ENCODE data around the gene NUDT14.

The NUDT14 gene

GRCh38 chr14:105198588-105198987 is 17.5 kb upstream of the NUDT14 start:
- no peak for TF ChIP-seq GATA3 (IDR thresholded peaks at IDR 0.05; ENCODE audit: low read depth, low read length)
- no peak for TF ChIP-seq GATA2 (IDR thresholded peaks at IDR 0.05; ENCODE audit: low read depth, low read length)

- TF ChIP-seq GATA3 (IDR thresholded peaks at IDR 0.05; ENCODE audit: low read depth, low read length) (no peak), GATA2 (IDR thresholded peaks at IDR 0.05; ENCODE audit: low read depth, low read length) (no peak)
These were observed 16.1 kb upstream of the NUDT14 start for GRCh38 chr14:105197211-105197641.

- TF ChIP-seq GATA3 (IDR thresholded peaks at IDR 0.05; ENCODE audit: low read depth, low read length) (no peak), GATA2 (IDR thresholded peaks at IDR 0.05; ENCODE audit: low read depth, low read length) (no peak)
These were observed 15.3 kb upstream of the NUDT14 start for GRCh38 chr14:105196265-105196960.

GRCh38 chr14:105195522-105196264 is 14.6 kb upstream of the NUDT14 start:
- TF ChIP-seq GATA2 (IDR thresholded peaks at IDR 0.05; ENCODE audit: low read depth, low read length): no peak

GRCh38 chr14:105195051-105195450 is 13.9 kb upstream of the NUDT14 start:
- no peak for TF ChIP-seq GATA3 (IDR thresholded peaks at IDR 0.05; ENCODE audit: low read depth, low read length)
- no peak for TF ChIP-seq GATA2 (IDR thresholded peaks at IDR 0.05; ENCODE audit: low read depth, low read length)

GRCh38 chr14:105193916-105194782 is 13.0 kb upstream of the NUDT14 start:
- TF ChIP-seq GATA3 (IDR thresholded peaks at IDR 0.05; ENCODE audit: low read depth, low read length): no peak
- no peak for TF ChIP-seq GATA2 (IDR thresholded peaks at IDR 0.05; ENCODE audit: low read depth, low read length)

- TF ChIP-seq GATA2 (IDR thresholded peaks at IDR 0.05; ENCODE audit: low read depth, low read length) (no peak), GATA3 (IDR thresholded peaks at IDR 0.05; ENCODE audit: low read depth, low read length) (no peak)
These were observed 12.0 kb upstream of the NUDT14 start for GRCh38 chr14:105192866-105193731.

GRCh38 chr14:105187935-105188524 is 6.9 kb upstream of the NUDT14 start:
- no peak for TF ChIP-seq GATA3 (IDR thresholded peaks at IDR 0.05; ENCODE audit: low read depth, low read length)
- TF ChIP-seq GATA2 (IDR thresholded peaks at IDR 0.05; ENCODE audit: low read depth, low read length): no peak

GRCh38 chr14:105187116-105187515 is 6.0 kb upstream of the NUDT14 start:
- TF ChIP-seq GATA2 (IDR thresholded peaks at IDR 0.05; ENCODE audit: low read depth, low read length) (no peak), GATA3 (IDR thresholded peaks at IDR 0.05; ENCODE audit: low read depth, low read length) (no peak)

GRCh38 chr14:105185973-105186372 is 4.9 kb upstream of the NUDT14 start:
- TF ChIP-seq GATA3 (IDR thresholded peaks at IDR 0.05; ENCODE audit: low read depth, low read length) (no peak), GATA2 (IDR thresholded peaks at IDR 0.05; ENCODE audit: low read depth, low read length) (no peak)

- TF ChIP-seq GATA2 (IDR thresholded peaks at IDR 0.05; ENCODE audit: low read depth, low read length) (no peak), GATA3 (IDR thresholded peaks at IDR 0.05; ENCODE audit: low read depth, low read length) (no peak)
These were observed 3.9 kb upstream of the NUDT14 start for GRCh38 chr14:105185001-105185400.

- no peak for TF ChIP-seq GATA2 (IDR thresholded peaks at IDR 0.05; ENCODE audit: low read depth, low read length)
- TF ChIP-seq GATA3 (IDR thresholded peaks at IDR 0.05; ENCODE audit: low read depth, low read length): no peak
These were observed 3.3 kb upstream of the NUDT14 start for GRCh38 chr14:105184461-105184860.

Data from SH-SY5Y (cell line).